D721Med (cell line): ENCODE results near the gene TOR1A.

Experiments
- DNase-seq: peaks from one replicate; pipeline ENCODE4 v3.0.0; 2011; ENCODE audit warnings: low spot score; ENCODE audit not compliant: insufficient read length
- FAIRE-seq: peaks from 2 replicates; lab custom pipeline; 2011; peaks lifted over from hg19 to GRCh38; lab: Jason Lieb, UNC
- TF ChIP-seq, protein P1 (sequence below): IDR thresholded peaks from 2 replicates; pipeline ENCODE4 v1.5.1; 2012; ENCODE audit warnings: mild to moderate bottlenecking, control low read depth; ENCODE audit not compliant: insufficient read depth; ENCODE audit errors: missing control alignments

The TOR1A gene

GRCh38 chr9:129816501-129817435, 7.2 kb downstream of the TOR1A start:
- DNase-seq (no peak), FAIRE-seq (no peak)
- TF ChIP-seq, protein P1, sequence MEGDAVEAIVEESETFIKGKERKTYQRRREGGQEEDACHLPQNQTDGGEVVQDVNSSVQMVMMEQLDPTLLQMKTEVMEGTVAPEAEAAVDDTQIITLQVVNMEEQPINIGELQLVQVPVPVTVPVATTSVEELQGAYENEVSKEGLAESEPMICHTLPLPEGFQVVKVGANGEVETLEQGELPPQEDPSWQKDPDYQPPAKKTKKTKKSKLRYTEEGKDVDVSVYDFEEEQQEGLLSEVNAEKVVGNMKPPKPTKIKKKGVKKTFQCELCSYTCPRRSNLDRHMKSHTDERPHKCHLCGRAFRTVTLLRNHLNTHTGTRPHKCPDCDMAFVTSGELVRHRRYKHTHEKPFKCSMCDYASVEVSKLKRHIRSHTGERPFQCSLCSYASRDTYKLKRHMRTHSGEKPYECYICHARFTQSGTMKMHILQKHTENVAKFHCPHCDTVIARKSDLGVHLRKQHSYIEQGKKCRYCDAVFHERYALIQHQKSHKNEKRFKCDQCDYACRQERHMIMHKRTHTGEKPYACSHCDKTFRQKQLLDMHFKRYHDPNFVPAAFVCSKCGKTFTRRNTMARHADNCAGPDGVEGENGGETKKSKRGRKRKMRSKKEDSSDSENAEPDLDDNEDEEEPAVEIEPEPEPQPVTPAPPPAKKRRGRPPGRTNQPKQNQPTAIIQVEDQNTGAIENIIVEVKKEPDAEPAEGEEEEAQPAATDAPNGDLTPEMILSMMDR: no peak

DNA sequence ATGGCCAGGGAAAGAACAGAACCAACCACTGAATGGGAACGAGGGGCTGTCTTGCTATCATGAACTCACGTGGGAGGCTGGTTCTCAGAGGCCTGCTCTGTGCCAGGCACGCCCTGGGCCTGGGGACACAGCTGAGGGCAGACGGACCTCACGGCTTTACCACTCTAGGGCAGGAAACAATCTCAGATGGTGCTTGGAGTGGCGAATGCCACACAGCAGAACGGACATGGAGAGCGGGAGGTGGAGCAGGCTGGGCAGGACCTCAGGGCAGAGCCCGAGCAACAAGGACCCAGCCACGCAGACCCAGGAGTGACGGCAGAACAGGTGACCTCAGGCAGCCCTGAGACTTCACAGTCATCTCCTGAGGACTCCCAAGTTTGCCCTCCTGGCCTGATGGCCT, 8.7 kb downstream of the TOR1A start:
- DNase-seq (no peak), FAIRE-seq (no peak)
- TF ChIP-seq, protein P1: no peak

DNA sequence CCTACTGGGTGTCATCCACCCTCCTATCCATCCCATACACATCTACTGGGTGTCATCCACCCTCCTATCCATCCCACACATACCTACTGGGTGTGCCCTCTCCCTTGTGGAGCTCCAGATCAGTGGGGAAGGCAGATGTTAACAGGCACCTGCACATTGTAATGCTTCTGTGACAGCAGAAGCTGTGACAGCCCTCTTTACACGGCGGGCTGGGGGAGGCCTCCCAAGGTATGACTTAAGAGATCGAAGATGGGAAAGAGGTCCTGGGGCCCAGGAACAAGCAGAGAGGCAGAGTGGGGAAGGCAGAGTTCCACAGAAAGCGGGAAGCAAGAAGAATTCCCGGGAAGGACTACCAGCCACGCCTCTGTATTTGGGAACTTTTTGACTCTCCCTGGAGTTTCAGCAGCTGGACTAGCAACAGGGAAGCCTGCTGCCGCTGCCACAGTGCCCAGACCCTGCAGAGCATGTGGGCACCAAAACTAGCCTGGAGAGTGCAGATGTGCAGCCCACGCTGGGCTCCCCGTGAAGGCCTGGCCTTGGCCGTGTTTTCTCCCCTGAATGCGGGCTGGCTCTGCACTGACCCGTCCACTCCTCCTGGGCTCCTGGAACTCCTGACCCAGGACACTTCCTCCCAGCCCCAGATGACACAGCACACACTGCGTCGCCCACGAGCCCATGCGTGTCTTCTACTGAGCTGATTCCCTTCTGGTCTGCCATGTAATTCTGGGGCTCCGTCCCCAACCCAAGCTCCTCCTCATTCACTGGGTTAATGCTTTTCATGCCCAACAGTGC, 9.3 kb downstream of the TOR1A start:
- DNase-seq (no peak), FAIRE-seq (no peak)
- TF ChIP-seq, protein P1: no peak

DNA sequence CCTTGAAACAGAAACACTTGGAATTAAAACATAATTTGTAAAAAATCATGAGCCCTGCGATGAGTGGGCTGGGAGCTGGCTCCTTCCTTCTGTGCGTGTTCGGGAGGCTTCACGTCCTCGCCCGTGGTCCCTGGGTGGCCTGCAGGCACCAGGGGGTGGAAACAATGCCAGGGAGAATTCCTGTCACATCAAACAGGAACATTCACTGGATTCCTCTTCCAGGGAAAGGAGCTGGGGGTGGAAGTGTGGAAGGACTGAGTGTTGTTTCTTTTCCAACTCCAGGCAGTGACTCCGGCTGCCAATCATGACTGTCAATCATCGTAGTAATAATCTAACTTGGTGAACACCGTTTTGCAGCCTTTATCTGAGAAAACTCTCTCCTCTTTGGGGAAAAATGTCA, 10.3 kb downstream of the TOR1A start:
- DNase-seq (no peak), FAIRE-seq (no peak)
- TF ChIP-seq, protein P1: no peak

- DNase-seq (no peak), FAIRE-seq (no peak)
- TF ChIP-seq, protein P1: no peak
Measured at GRCh38 chr9:129812385-129812784, 11.6 kb downstream of the TOR1A start.

- DNase-seq: peak; percentile 91
- TF ChIP-seq, protein P1: no peak
- FAIRE-seq: peak; percentile 46
Measured at GRCh38 chr9:129811967-129812363, 12.0 kb downstream of the TOR1A start.

- no peak for DNase-seq
- TF ChIP-seq, protein P1: no peak
- no peak for FAIRE-seq
Measured at GRCh38 chr9:129810788-129811187, 13.1 kb downstream of the TOR1A start.
